Measurements from ENCODE around the gene LRRC51. TPM values are rescaled to one million over a fixed set of nuclear protein-coding genes. Genes with fewer than 3 reads are reported as not detected.
"Not testable (repeated sequence)": the region's sequence is repeated elsewhere in the genome, so short reads cannot be mapped to it uniquely, and the experiment has no call there.

The LRRC51 gene
- total RNA-seq, 1 donor from 2014 or later, result 9.2 TPM

GRCh38 chr11:72139500-72139899 lies 58.9 kb downstream of the LRRC51 start:
- intact Hi-C loops (cut with micrococcal nuclease), result no loop called here
- peaks cover 37% of the 10 kb centered on the region for H3K4me1 Mint-ChIP-seq (ENCODE audit: low read depth)
- no peak for DNase-seq (ENCODE audit: low spot score)
- peaks cover 15% of the 10 kb centered on the region for H3K9me3 Mint-ChIP-seq
- no peak overlapping the region for H3K4me3 Mint-ChIP-seq (ENCODE audit: low read depth)
- H3K36me3 Mint-ChIP-seq (ENCODE audit: low read depth), result peaks cover 10% of the 10 kb centered on the region
- H3K27me3 Mint-ChIP-seq (ENCODE audit: low read depth), result no peaks in the 10 kb centered on the region
- H3K27ac Mint-ChIP-seq, result peak overlapping the region; percentile 58

GRCh38 chr11:72140661-72141060 lies 60.0 kb downstream of the LRRC51 start:
- peaks cover 37% of the 10 kb centered on the region for H3K4me1 Mint-ChIP-seq (ENCODE audit: low read depth)
- H3K36me3 Mint-ChIP-seq (ENCODE audit: low read depth), result peaks cover 10% of the 10 kb centered on the region
- no peak for DNase-seq (ENCODE audit: low spot score)
- intact Hi-C loops (cut with micrococcal nuclease), result loop anchor here (1.0 to 5.0 kb wide), 5 partner anchors 28 to 98 kb away; partner anchors contain the start of genes ANAPC15 and LAMTOR1
- H3K27me3 Mint-ChIP-seq (ENCODE audit: low read depth), result no peaks in the 10 kb centered on the region
- H3K9me3 Mint-ChIP-seq, result peaks cover 15% of the 10 kb centered on the region
- H3K27ac Mint-ChIP-seq, result peak overlapping the region; percentile 92
- H3K4me3 Mint-ChIP-seq (ENCODE audit: low read depth), result peak overlapping the region; percentile 35

GRCh38 chr11:72141066-72141465 lies 60.4 kb downstream of the LRRC51 start:
- H3K27ac Mint-ChIP-seq, result peak overlapping the region; percentile 92
- no peaks in the 10 kb centered on the region for H3K27me3 Mint-ChIP-seq (ENCODE audit: low read depth)
- H3K4me3 Mint-ChIP-seq (ENCODE audit: low read depth), result peak overlapping the region; percentile 35
- peaks cover 36% of the 10 kb centered on the region for H3K4me1 Mint-ChIP-seq (ENCODE audit: low read depth)
- intact Hi-C loops (cut with micrococcal nuclease), result loop anchor here (1.0 to 5.0 kb wide), 5 partner anchors 29 to 99 kb away; partner anchors contain the start of genes ANAPC15 and LAMTOR1
- peaks cover 15% of the 10 kb centered on the region for H3K9me3 Mint-ChIP-seq
- peak; percentile 23 for DNase-seq (ENCODE audit: low spot score)
- peaks cover 10% of the 10 kb centered on the region for H3K36me3 Mint-ChIP-seq (ENCODE audit: low read depth)

- not testable (repeated sequence) for H3K36me3 Mint-ChIP-seq (ENCODE audit: low read depth); H3K4me3 Mint-ChIP-seq (ENCODE audit: low read depth); H3K9me3 Mint-ChIP-seq; H3K27me3 Mint-ChIP-seq (ENCODE audit: low read depth); DNase-seq (ENCODE audit: low spot score)
- Mint-ChIP-seq H3K4me1 (ENCODE audit: low read depth) (peaks cover 29% of the 10 kb centered on the region), H3K27ac (peak overlapping the region; percentile 92)
- intact Hi-C loops (cut with micrococcal nuclease), result loop anchor here (5.0 kb wide), 1 partner anchor 100 kb away; no protein-coding TSS in a partner anchor
These were observed 61.4 kb downstream of the LRRC51 start for GRCh38 chr11:72142086-72142485.

GRCh38 chr11:72142543-72142942 lies 61.9 kb downstream of the LRRC51 start:
- H3K4me1 Mint-ChIP-seq (ENCODE audit: low read depth), result peaks cover 29% of the 10 kb centered on the region
- DNase-seq (ENCODE audit: low spot score); H3K27ac Mint-ChIP-seq; H3K36me3 Mint-ChIP-seq (ENCODE audit: low read depth); H3K9me3 Mint-ChIP-seq; H3K27me3 Mint-ChIP-seq (ENCODE audit: low read depth); H3K4me3 Mint-ChIP-seq (ENCODE audit: low read depth): not testable (repeated sequence)
- intact Hi-C loops (cut with micrococcal nuclease), result loop anchor here (5.0 kb wide), 1 partner anchor 100 kb away; no protein-coding TSS in a partner anchor

- Mint-ChIP-seq H3K36me3 (ENCODE audit: low read depth) (no peaks in the 10 kb centered on the region), H3K9me3 (peaks cover under 1% of the 10 kb centered on the region), H3K4me3 (ENCODE audit: low read depth) (no peak overlapping the region), H3K27ac (no peak overlapping the region), H3K27me3 (ENCODE audit: low read depth) (no peaks in the 10 kb centered on the region), H3K4me1 (ENCODE audit: low read depth) (peaks cover 25% of the 10 kb centered on the region)
- DNase-seq (ENCODE audit: low spot score), result no peak
- intact Hi-C loops (cut with micrococcal nuclease), result loop anchor here (1.0 to 5.0 kb wide), 2 partner anchors 103 to 120 kb away; no protein-coding TSS in a partner anchor
These were observed 64.3 kb downstream of the LRRC51 start for GRCh38 chr11:72144807-72145565.

Other genes starting within 250 kb of the LRRC51 start
- gene DEFB108B, start 247.7 kb upstream of the LRRC51 start, total RNA-seq, result not detected in 2 replicates
- gene DEFB131B, start 202.4 kb upstream of the LRRC51 start, total RNA-seq, result not detected in 2 replicates
- gene XNDC1N, start 152.3 kb upstream of the LRRC51 start, total RNA-seq, result 14.7 and 15.1 TPM in 2 replicates
- 49.1 and 51.3 TPM in 2 replicates for gene RNF121, start 151.8 kb upstream of the LRRC51 start, total RNA-seq
- gene IL18BP, start 81.9 kb upstream of the LRRC51 start, total RNA-seq, result 12.6 and 13.5 TPM in 2 replicates
- 162 and 174 TPM in 2 replicates for gene NUMA1, start 308 bp upstream of the LRRC51 start, total RNA-seq
- 95.1 and 100 TPM in 2 replicates for gene LAMTOR1, start 22.4 kb downstream of the LRRC51 start, total RNA-seq
- gene TOMT, start 25.1 kb downstream of the LRRC51 start, total RNA-seq, result 0.18 TPM in 1 of 2 replicates, not detected in the other
- gene ANAPC15, start 31.8 kb downstream of the LRRC51 start, total RNA-seq, result 61.6 and 67.9 TPM in 2 replicates
- 0.18 and 0.51 TPM in 2 replicates for gene FOLR3, start 54.9 kb downstream of the LRRC51 start, total RNA-seq
- not detected in 2 replicates for gene FOLR1, start 111.3 kb downstream of the LRRC51 start, total RNA-seq
- gene FOLR2, start 135.9 kb downstream of the LRRC51 start, total RNA-seq, result not detected in 2 replicates
- 176 TPM in 2 replicates for gene INPPL1, start 143.9 kb downstream of the LRRC51 start, total RNA-seq
- not detected in 2 replicates for gene PHOX2A, start 163.3 kb downstream of the LRRC51 start, total RNA-seq

Measured in activated T-helper 2 cell treated with anti-CD3 and anti-CD28 coated beads, Interferon-gamma antibody, Interleukin-2, Interleukin-4, amounts not matched to agents 10 μg/mL and 5 μg/mL and 100 μg/mL, durations not matched to agents 14 hours and 24 hours and 36 hours (primary cell).